Measurements from ENCODE around the gene CRTC1.

GRCh38 chr19:18756896-18757295 is 73.4 kb downstream of the CRTC1 start:
- TF ChIP-seq, protein P1, sequence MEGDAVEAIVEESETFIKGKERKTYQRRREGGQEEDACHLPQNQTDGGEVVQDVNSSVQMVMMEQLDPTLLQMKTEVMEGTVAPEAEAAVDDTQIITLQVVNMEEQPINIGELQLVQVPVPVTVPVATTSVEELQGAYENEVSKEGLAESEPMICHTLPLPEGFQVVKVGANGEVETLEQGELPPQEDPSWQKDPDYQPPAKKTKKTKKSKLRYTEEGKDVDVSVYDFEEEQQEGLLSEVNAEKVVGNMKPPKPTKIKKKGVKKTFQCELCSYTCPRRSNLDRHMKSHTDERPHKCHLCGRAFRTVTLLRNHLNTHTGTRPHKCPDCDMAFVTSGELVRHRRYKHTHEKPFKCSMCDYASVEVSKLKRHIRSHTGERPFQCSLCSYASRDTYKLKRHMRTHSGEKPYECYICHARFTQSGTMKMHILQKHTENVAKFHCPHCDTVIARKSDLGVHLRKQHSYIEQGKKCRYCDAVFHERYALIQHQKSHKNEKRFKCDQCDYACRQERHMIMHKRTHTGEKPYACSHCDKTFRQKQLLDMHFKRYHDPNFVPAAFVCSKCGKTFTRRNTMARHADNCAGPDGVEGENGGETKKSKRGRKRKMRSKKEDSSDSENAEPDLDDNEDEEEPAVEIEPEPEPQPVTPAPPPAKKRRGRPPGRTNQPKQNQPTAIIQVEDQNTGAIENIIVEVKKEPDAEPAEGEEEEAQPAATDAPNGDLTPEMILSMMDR (IDR thresholded peaks at IDR 0.05; ENCODE audit: insufficient read depth, low read length, poor library complexity, severe bottlenecking): no peak
- TF ChIP-seq EZH2phosphoT487 (conservative IDR thresholded peaks at IDR 0.05; ENCODE audit: low read length): no peak

Data from SU-DHL-6 (cell line).